H1 (cell line): ENCODE data around the gene ENTREP3. TPM values are rescaled to one million over a fixed set of nuclear protein-coding genes. Genes with fewer than 3 reads are reported as not detected.

Experiments used
- CTCF ChIA-PET: fragments of 300-600 bp; sonication (Branson Sonifier 250); formaldehyde crosslinking; loops from one replicate; lab custom pipeline; 2021; ENCODE audit not compliant: partially characterized antibody; lab: Charles Lee
- POLR2A ChIA-PET: fragments of 300-600 bp; sonication (Branson Sonifier 250); formaldehyde crosslinking; loops from one replicate; lab custom pipeline; 2021; ENCODE audit warnings: inconsistent platforms; ENCODE audit not compliant: partially characterized antibody; lab: Charles Lee
- DNase-seq, 2 experiments: peaks; one replicate each; pipeline versions ENCODE4 v3.0.0 to v3.0.0-alpha.2; 2010 to 2022; ENCODE audit warnings: low spot score in 2 of 2, low read depth in 1 of 2, mixed read lengths in 1 of 2
- FAIRE-seq: peaks from 2 replicates; lab custom pipeline; 2011; peaks lifted over from hg19 to GRCh38; lab: Jason Lieb, UNC
- H2AFZ ChIP-seq: 2 replicates; pipeline ENCODE4 v1.8.1; 2012; ENCODE audit warnings: low read length, inconsistent platforms
- H2AK5ac ChIP-seq: 2 replicates; pipeline ENCODE4 v1.6.1; 2013; ENCODE audit warnings: low read depth, low read length
- H2BK120ac ChIP-seq: replicated peaks from 2 replicates; pipeline ENCODE3; 2013; ENCODE audit warnings: low read depth, low read length, inconsistent platforms
- H2BK12ac ChIP-seq: 2 replicates; pipeline ENCODE4 v1.6.1; 2013; ENCODE audit warnings: low read depth, low read length
- H2BK15ac ChIP-seq: 2 replicates; pipeline ENCODE4 v1.6.1; 2013; ENCODE audit warnings: low read length
- H2BK20ac ChIP-seq: 2 replicates; pipeline ENCODE4 v1.6.1; 2013; ENCODE audit warnings: low read length
- H2BK5ac ChIP-seq: 2 replicates; pipeline ENCODE4 v1.6.1; 2013; ENCODE audit warnings: low read depth, low read length
- H3K14ac ChIP-seq: 2 replicates; pipeline ENCODE4 v1.6.1; 2013; ENCODE audit warnings: inconsistent platforms; ENCODE audit not compliant: insufficient read length
- H3K18ac ChIP-seq: 2 replicates; pipeline ENCODE4 v1.6.1; 2013; ENCODE audit warnings: low read length; ENCODE audit errors: extremely low read depth
- H3K23ac ChIP-seq: 2 replicates; pipeline ENCODE4 v1.6.1; 2013; ENCODE audit warnings: inconsistent platforms; ENCODE audit not compliant: insufficient read length
- H3K23me2 ChIP-seq: 2 replicates; pipeline ENCODE4 v1.6.1; 2013; ENCODE audit warnings: low read depth, low read length
- H3K27ac ChIP-seq: 2 replicates; pipeline ENCODE4 v1.6.1; 2011; ENCODE audit warnings: low read depth, low read length, inconsistent platforms
- H3K27me3 ChIP-seq, 4 experiments: replicated peaks in 1 of 4; 1 replicate in 1 of 4; 2 replicates in 3 of 4; pipeline versions ENCODE4 v1.6.1 to v1.8.1; 2011 to 2013; ENCODE audit warnings: low read length in 3 of 4, mild to moderate bottlenecking in 3 of 4, inconsistent platforms in 2 of 4, mixed read lengths in 2 of 4, moderate library complexity in 1 of 4; ENCODE audit not compliant: control insufficient read depth in 3 of 4, insufficient read depth in 3 of 4; ENCODE audit errors: extremely low read depth in 1 of 4
- H3K36me3 ChIP-seq, 4 experiments: 2 replicates each; pipeline versions ENCODE4 v1.6.1 to v1.8.1; 2011 to 2013; ENCODE audit warnings: mild to moderate bottlenecking in 4 of 4, low read length in 3 of 4, moderate library complexity in 2 of 4, control low read depth in 1 of 4, inconsistent platforms in 1 of 4; ENCODE audit not compliant: insufficient read depth in 4 of 4, control insufficient read depth in 2 of 4
- H3K4ac ChIP-seq: replicated peaks from 2 replicates; pipeline ENCODE3; 2013; ENCODE audit warnings: low read length, low read depth, mixed read lengths, inconsistent platforms; ENCODE audit not compliant: insufficient read length
- H3K4me1 ChIP-seq, 4 experiments: replicated peaks in 1 of 4; 1 replicate in 1 of 4; 2 replicates in 3 of 4; pipeline versions ENCODE4 v1.6.1 to v1.8.1; 2011 to 2013; ENCODE audit warnings: low read length in 3 of 4, inconsistent platforms in 2 of 4, mixed read lengths in 1 of 4; ENCODE audit not compliant: insufficient read depth in 4 of 4, control insufficient read depth in 3 of 4
- H3K4me2 ChIP-seq, 2 experiments: 2 replicates each; pipeline versions ENCODE4 v1.6.1 to v1.8.1; 2011 to 2013; ENCODE audit warnings: low read depth in 2 of 2, low read length in 2 of 2, control low read depth in 1 of 2, inconsistent platforms in 1 of 2, mild to moderate bottlenecking in 1 of 2; ENCODE audit not compliant: insufficient read depth in 1 of 2
- H3K4me3 ChIP-seq, 4 experiments: fragments of 200-600, 300-600 bp in 1 of 4; sonication (generic), shearing (Covaris generic), sonication (Bioruptor Twin) in 1 of 4; 2 replicates each; pipeline versions ENCODE4 v1.5.1 to v1.8.1; 2011 to 2016; ENCODE audit warnings: low read length in 4 of 4, low read depth in 3 of 4, control low read depth in 2 of 4, inconsistent platforms in 2 of 4, mild to moderate bottlenecking in 2 of 4, mixed read lengths in 1 of 4, moderate library complexity in 1 of 4; ENCODE audit not compliant: insufficient read depth in 2 of 4; ENCODE audit errors: extremely low read depth in 1 of 4
- H3K56ac ChIP-seq: replicated peaks from 2 replicates; pipeline ENCODE3; 2013; ENCODE audit warnings: low read depth, mild to moderate bottlenecking, mixed read lengths, low read length, inconsistent platforms; ENCODE audit not compliant: insufficient read length
- H3K79me1 ChIP-seq: 2 replicates; pipeline ENCODE4 v1.6.1; 2013; ENCODE audit warnings: low read depth, low read length, control low read depth
- H3K79me2 ChIP-seq, 2 experiments: 2 replicates each; pipeline versions ENCODE4 v1.6.1 to v1.8.1; 2012 to 2013; ENCODE audit warnings: low read length in 2 of 2, mild to moderate bottlenecking in 2 of 2, inconsistent platforms in 1 of 2; ENCODE audit not compliant: insufficient read depth in 2 of 2, control insufficient read depth in 1 of 2
- H3K9ac ChIP-seq, 4 experiments: replicated peaks in 1 of 4; 1 replicate in 1 of 4; 2 replicates in 3 of 4; pipeline versions ENCODE4 v1.6.1 to v1.8.1; 2011 to 2013; ENCODE audit warnings: low read depth in 3 of 4, low read length in 3 of 4, control low read depth in 2 of 4, mild to moderate bottlenecking in 2 of 4, moderate library complexity in 2 of 4, inconsistent platforms in 1 of 4; ENCODE audit errors: extremely low read depth in 1 of 4
- H3K9me3 ChIP-seq, 2 experiments: 2 replicates each; pipeline versions ENCODE4 v1.6.1 to v1.8.1; 2012 to 2013; ENCODE audit warnings: mild to moderate bottlenecking in 2 of 2, moderate library complexity in 2 of 2, control low read depth in 1 of 2, inconsistent platforms in 1 of 2, low read depth in 1 of 2, low read length in 1 of 2, mixed read lengths in 1 of 2; ENCODE audit not compliant: insufficient read depth in 2 of 2
- H4K20me1 ChIP-seq, 2 experiments: replicated peaks in 1 of 2; 2 replicates each; pipeline versions ENCODE3 to v1.8.1; 2011 to 2013; ENCODE audit warnings: inconsistent platforms in 2 of 2, low read length in 2 of 2, mild to moderate bottlenecking in 1 of 2; ENCODE audit not compliant: insufficient read depth in 2 of 2, control insufficient read depth in 1 of 2
- H4K5ac ChIP-seq: 2 replicates; pipeline ENCODE4 v1.6.1; 2013; ENCODE audit warnings: low read length, low read depth, mixed read lengths, inconsistent platforms; ENCODE audit not compliant: insufficient read length
- H4K8ac ChIP-seq: 2 replicates; pipeline ENCODE4 v1.8.0; 2013; ENCODE audit warnings: mild to moderate bottlenecking, moderate library complexity, low read length, inconsistent platforms; ENCODE audit not compliant: insufficient read depth; ENCODE audit errors: extremely low read depth
- H4K91ac ChIP-seq: replicated peaks from 2 replicates; pipeline ENCODE3; 2013; ENCODE audit warnings: low read length, mixed read lengths, inconsistent platforms; ENCODE audit not compliant: insufficient read length
- POLR2A ChIP-seq, 2 experiments: IDR thresholded peaks; 1 replicate in 1 of 2; 2 replicates in 1 of 2; pipeline ENCODE4 v1.6.1; 2011; ENCODE audit warnings: low read depth in 2 of 2, low read length in 2 of 2, mild to moderate bottlenecking in 2 of 2; ENCODE audit errors: control extremely low read depth in 1 of 2
- POLR2AphosphoS5 ChIP-seq: IDR thresholded peaks from 2 replicates; pipeline ENCODE4 v1.6.1; 2011; ENCODE audit warnings: low read depth, low read length
- WGBS, 2 experiments: shearing (Covaris generic) in 1 of 2; methylation state at CpG; one replicate each; pipeline versions ENCODE4 v1.1.6 to v1.1.7; 2013 to 2015; ENCODE audit warnings: low lambda C conversion rate in 2 of 2, mixed read lengths in 2 of 2, inconsistent platforms in 1 of 2, low coverage in 1 of 2, missing lambda C conversion rate in 1 of 2; ENCODE audit not compliant: insufficient replicate concordance in 2 of 2, insufficient coverage in 1 of 2, insufficient read length in 1 of 2; ENCODE audit errors: extremely low coverage in 1 of 2, missing lambda C conversion rate in 1 of 2; 5-methylcytosine and 5-hydroxymethylcytosine counted together
- polyA plus RNA-seq, 7 experiments: library from polyadenylated mRNA; depleted of rRNA in 3 of 7; stranded (reverse) in 5 of 7; unstranded in 2 of 7; fragments of >200 nt in 5 of 7; fragments of 200-250 nt in 2 of 7; gene quantifications; 1 replicate in 5 of 7; 2 replicates in 1 of 7; 4 replicates in 1 of 7; pipeline versions ENCODE4 v1.2.1 to v1.2.3, GENCODE V29; 2011 to 2013; ENCODE audit warnings: missing spikeins in 2 of 7, mixed read lengths in 2 of 7
- total RNA-seq: library from RNA; stranded (reverse); fragmentation: NEBNext Ultra II Directional; extraction: Animal tissue kit (Norgen Biotek cat#: 25700); gene quantifications from 2 replicates; pipeline ENCODE4 v1.2.1, GENCODE V29; 2021

Gene ENTREP3
- total and polyA plus RNA-seq, 2 of the 8 experiments (the other 6 are each of a cell fraction or from before 2014, with no cell fraction given) = 22.8 to 52.2 TPM

DNA sequence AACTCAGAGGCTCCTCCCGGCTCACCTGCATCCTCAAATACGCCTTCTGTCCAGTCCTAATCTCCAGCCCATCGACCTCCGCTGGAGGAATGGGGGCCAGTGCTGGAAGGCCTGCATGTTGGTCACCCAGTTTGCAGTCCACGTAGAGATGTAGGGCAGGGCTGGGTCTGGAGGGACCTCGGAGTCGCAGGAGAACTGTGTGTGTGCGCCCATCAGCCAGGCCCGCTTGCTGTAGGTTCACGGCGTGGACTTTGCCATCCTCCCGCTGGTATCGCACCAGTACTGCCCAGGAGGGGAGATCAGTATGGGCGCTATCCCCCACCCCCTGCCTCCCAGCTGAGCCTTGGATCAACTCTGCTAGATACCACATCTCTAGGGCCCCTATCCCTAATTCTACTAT, 50.2 kb downstream of the ENTREP3 start:
- POLR2A ChIA-PET = interaction anchor here (0.9 to 19.4 kb wide), 7 partner anchors 9 to 120 kb away, joined by 3 to 512 read pairs (median 7); partner anchors contain the start of genes KRTCAP2, SCAMP3 and TRIM46
- no peak for DNase-seq
- WGBS, 2 experiments = 91% methylated on average over 14 of the region's 14 CpGs; no CpG with 5 or more reads in 1 of the 2 experiments
- TF ChIP-seq POLR2AphosphoS5 (peak; percentile 61), POLR2A (IDR thresholded peaks at IDR 0.05; ENCODE audit: control extremely low read depth in 1 of 2, low read depth in 2 of 2, low read length in 2 of 2) (peak in 1 of 2 experiments; percentile 66; a peak in 1 of 3 replicates)

More for the DNA sequence above, 50.2 kb downstream of the ENTREP3 start:
- Histone ChIP-seq H3K23ac (no peak overlapping the region), H2BK15ac (no peak overlapping the region), H3K27ac (no peak overlapping the region), H4K91ac (no peak overlapping the region), H2AK5ac (no peak overlapping the region), H3K23me2 (peaks cover 17% of the 10 kb centered on the region), H2BK12ac (no peak overlapping the region; the same call in 1 of the 2 replicates), H3K27me3 (peaks cover 0 to 3% (median 0%) of the 10 kb centered on the region in 4 experiments; a peak in 2 of 7 replicates), H3K4ac (no peak overlapping the region), H3K18ac (no peak overlapping the region), H4K8ac (no peak overlapping the region; the same call in 1 of the 2 replicates), H3K4me3 (no peak overlapping the region), H3K14ac (no peak overlapping the region), H4K5ac (no peak overlapping the region), H3K4me2 (no peak overlapping the region), H3K9me3 (no peaks in the 10 kb centered on the region), H3K9ac (no peak overlapping the region), H4K20me1 (peaks cover 12 to 26% of the 10 kb centered on the region in 2 experiments), H3K4me1 (peaks cover 3 to 19% (median 12%) of the 10 kb centered on the region in 4 experiments), H3K36me3 (peaks cover 20 to 45% (median 34%) of the 10 kb centered on the region in 4 experiments), H2BK120ac (no peak overlapping the region), H2BK20ac (no peak overlapping the region), H3K79me2 (no peaks in the 10 kb centered on the region), H2AFZ (no peak overlapping the region), H3K56ac (no peak overlapping the region), H2BK5ac (no peak overlapping the region), H3K79me1 (peaks cover 4% of the 10 kb centered on the region; the same call in 1 of the 2 replicates)
- CTCF ChIA-PET = interaction anchor here (0.9 to 5.7 kb wide), 4 partner anchors 9 to 46 kb away, joined by 3 to 62 read pairs (median 20); no protein-coding TSS in a partner anchor
- no peak for FAIRE-seq
